ENCODE results near the gene CENPF.

Gene CENPF

DNA sequence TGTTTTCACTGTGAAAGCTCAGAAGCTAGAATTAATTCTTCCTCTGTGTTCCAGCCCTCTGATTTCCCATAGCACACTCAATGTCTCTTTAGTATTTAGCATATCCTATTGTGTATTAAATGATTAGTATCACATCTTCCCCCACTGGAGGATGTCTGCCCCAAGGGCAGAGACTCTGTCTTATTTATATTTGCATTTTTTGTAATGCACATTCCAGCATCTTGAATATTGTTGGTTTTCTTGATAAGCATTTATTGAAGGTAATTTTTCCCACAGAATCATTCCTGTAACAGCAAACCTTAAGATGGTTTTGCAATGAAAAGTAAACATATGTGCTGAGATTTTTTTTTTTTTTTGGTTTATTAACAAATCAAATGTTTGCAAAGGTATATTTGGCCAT, 34.1 kb downstream of the CENPF start:
- Mint-ChIP-seq H3K4me3 (no peak overlapping the region), H3K27me3 (ENCODE audit: low read depth) (no peaks in the 10 kb centered on the region), H3K27ac (no peak overlapping the region), H3K9me3 (no peaks in the 10 kb centered on the region), H3K36me3 (ENCODE audit: low read depth) (peaks cover 41% of the 10 kb centered on the region), H3K4me1 (no peaks in the 10 kb centered on the region)
- TF ChIP-seq, protein P1, sequence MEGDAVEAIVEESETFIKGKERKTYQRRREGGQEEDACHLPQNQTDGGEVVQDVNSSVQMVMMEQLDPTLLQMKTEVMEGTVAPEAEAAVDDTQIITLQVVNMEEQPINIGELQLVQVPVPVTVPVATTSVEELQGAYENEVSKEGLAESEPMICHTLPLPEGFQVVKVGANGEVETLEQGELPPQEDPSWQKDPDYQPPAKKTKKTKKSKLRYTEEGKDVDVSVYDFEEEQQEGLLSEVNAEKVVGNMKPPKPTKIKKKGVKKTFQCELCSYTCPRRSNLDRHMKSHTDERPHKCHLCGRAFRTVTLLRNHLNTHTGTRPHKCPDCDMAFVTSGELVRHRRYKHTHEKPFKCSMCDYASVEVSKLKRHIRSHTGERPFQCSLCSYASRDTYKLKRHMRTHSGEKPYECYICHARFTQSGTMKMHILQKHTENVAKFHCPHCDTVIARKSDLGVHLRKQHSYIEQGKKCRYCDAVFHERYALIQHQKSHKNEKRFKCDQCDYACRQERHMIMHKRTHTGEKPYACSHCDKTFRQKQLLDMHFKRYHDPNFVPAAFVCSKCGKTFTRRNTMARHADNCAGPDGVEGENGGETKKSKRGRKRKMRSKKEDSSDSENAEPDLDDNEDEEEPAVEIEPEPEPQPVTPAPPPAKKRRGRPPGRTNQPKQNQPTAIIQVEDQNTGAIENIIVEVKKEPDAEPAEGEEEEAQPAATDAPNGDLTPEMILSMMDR (IDR thresholded peaks at IDR 0.05; ENCODE audit: unreplicated experiment in 3 of 3), result no peak

DNA sequence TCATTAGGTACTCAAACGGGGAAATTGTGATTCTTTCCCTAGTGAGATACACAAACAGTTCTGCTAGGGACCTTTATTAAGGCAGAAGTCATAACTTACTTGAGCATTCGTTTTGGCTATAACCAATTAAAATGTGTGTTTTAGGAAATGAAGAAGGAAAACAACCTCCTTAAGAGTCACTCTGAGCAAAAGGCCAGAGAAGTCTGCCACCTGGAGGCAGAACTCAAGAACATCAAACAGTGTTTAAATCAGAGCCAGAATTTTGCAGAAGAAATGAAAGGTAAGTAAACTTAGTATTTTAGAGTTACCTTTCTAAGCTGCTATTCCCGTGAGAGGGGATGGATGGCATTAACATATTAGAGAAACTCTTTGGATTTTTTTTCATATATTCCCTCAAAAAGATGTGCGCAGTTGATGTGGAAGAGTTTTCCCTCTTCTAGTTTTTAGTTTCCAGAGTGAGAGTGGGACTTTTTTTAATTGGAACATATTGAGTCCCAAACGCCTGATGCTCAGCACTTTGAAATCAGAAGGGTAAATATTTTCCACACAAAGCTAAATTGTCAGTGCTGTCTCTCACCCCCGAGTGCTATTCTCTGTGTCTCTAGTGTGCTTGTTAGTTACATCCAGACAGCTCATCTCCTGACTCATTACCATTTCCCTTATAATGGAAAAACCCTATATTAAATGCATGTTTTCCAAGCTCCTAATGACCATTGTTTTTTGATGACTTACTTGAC, 34.9 kb downstream of the CENPF start:
- Mint-ChIP-seq H3K27ac (no peak overlapping the region), H3K4me1 (no peaks in the 10 kb centered on the region), H3K4me3 (no peak overlapping the region), H3K9me3 (no peaks in the 10 kb centered on the region), H3K27me3 (ENCODE audit: low read depth) (no peaks in the 10 kb centered on the region), H3K36me3 (ENCODE audit: low read depth) (peaks cover 33% of the 10 kb centered on the region)
- TF ChIP-seq, protein P1 (IDR thresholded peaks at IDR 0.05; ENCODE audit: unreplicated experiment in 3 of 3), result peak; percentile 64 to 73 (median 69)

DNA sequence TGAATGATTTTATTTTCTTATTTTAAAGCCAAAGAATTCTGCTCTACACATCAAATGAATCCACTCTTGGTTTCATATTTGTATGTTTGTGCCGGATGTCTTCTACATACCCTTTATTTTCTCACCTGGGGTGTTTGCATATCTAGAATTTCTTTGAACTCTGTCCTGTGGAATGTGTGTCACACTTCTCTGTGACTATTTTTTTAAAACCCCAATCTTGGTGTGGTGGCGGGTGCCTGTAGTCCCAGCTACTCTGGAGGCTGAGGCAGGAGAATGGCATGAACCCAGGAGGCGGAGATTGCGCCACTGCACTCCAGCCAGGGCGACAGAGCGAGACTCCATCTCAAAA, 35.4 kb downstream of the CENPF start:
- H3K4me3 Mint-ChIP-seq, result no peak overlapping the region
- H3K27ac Mint-ChIP-seq, result no peak overlapping the region
- no peaks in the 10 kb centered on the region for H3K9me3 Mint-ChIP-seq
- H3K36me3 Mint-ChIP-seq (ENCODE audit: low read depth), result peaks cover 29% of the 10 kb centered on the region
- H3K4me1 Mint-ChIP-seq, result no peaks in the 10 kb centered on the region
- TF ChIP-seq, protein P1 (IDR thresholded peaks at IDR 0.05; ENCODE audit: unreplicated experiment in 3 of 3), result no peak
- no peaks in the 10 kb centered on the region for H3K27me3 Mint-ChIP-seq (ENCODE audit: low read depth)

DNA sequence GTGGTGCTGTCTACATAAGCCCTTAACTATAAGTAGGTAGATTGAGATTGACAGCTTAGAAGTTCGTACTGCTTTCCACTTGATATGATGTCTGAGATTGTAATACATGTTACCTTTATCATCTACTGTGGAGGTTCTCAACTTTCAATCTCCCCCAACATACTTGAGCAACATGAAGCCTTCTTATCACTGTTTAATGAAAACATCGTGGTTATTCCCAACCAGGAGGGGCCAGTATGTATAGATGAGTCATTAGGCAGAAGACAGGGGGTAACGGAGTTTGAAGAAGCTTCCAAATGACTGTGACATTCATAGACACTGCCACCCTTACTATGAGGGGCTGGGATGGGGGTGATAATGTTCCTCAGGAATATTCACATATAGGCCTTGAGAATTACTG, 36.0 kb downstream of the CENPF start:
- TF ChIP-seq, protein P1 (IDR thresholded peaks at IDR 0.05; ENCODE audit: unreplicated experiment in 3 of 3), result no peak
- no peak overlapping the region for H3K4me3 Mint-ChIP-seq
- no peak overlapping the region for H3K27ac Mint-ChIP-seq
- H3K4me1 Mint-ChIP-seq, result no peaks in the 10 kb centered on the region
- peaks cover 29% of the 10 kb centered on the region for H3K36me3 Mint-ChIP-seq (ENCODE audit: low read depth)
- H3K27me3 Mint-ChIP-seq (ENCODE audit: low read depth), result no peaks in the 10 kb centered on the region
- no peaks in the 10 kb centered on the region for H3K9me3 Mint-ChIP-seq

DNA sequence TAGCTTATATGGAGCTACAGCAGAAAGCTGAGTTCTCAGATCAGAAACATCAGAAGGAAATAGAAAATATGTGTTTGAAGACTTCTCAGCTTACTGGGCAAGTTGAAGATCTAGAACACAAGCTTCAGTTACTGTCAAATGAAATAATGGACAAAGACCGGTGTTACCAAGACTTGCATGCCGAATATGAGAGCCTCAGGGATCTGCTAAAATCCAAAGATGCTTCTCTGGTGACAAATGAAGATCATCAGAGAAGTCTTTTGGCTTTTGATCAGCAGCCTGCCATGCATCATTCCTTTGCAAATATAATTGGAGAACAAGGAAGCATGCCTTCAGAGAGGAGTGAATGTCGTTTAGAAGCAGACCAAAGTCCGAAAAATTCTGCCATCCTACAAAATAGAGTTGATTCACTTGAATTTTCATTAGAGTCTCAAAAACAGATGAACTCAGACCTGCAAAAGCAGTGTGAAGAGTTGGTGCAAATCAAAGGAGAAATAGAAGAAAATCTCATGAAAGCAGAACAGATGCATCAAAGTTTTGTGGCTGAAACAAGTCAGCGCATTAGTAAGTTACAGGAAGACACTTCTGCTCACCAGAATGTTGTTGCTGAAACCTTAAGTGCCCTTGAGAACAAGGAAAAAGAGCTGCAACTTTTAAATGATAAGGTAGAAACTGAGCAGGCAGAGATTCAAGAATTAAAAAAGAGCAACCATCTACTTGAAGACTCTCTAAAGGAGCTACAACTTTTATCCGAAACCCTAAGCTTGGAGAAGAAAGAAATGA, 37.6 kb downstream of the CENPF start:
- TF ChIP-seq, protein P1 (IDR thresholded peaks at IDR 0.05; ENCODE audit: unreplicated experiment in 3 of 3), result no peak
- Mint-ChIP-seq H3K4me3 (no peak overlapping the region), H3K27ac (no peak overlapping the region), H3K9me3 (no peaks in the 10 kb centered on the region), H3K36me3 (ENCODE audit: low read depth) (peaks cover 40% of the 10 kb centered on the region), H3K4me1 (no peaks in the 10 kb centered on the region), H3K27me3 (ENCODE audit: low read depth) (no peaks in the 10 kb centered on the region)

Measured in nephron (organoid).